ENCODE measurements around the gene TSPEAR. TPM values are rescaled to one million over a fixed set of nuclear protein-coding genes. Genes with fewer than 3 reads are reported as not detected.

Gene TSPEAR
- not detected for total RNA-seq

GRCh38 chr21:44711327-44712202, at the start of gene TSPEAR:
Gene TSPEAR, minus strand, starts transcription at chr21:44711572. Its CDS starts 58 bp downstream, at chr21:44711514.
- H3K27me3 Mint-ChIP-seq (ENCODE audit: low read depth) = peaks cover 70% of the 10 kb centered on the region
- CTCF ChIA-PET = no interaction called here
- peaks cover 30% of the 10 kb centered on the region for H3K4me1 Mint-ChIP-seq (ENCODE audit: low read depth)
- no peaks in the 10 kb centered on the region for H3K9me3 Mint-ChIP-seq
- DNase-seq = no peak
- H3K36me3 Mint-ChIP-seq (ENCODE audit: low read depth) = no peaks in the 10 kb centered on the region
- intact Hi-C loops (cut with micrococcal nuclease) = no loop called here
- H3K27ac Mint-ChIP-seq = no peak within 1 kb of the TSS
- H3K4me3 Mint-ChIP-seq = no peak within 1 kb of the TSS

GRCh38 chr21:44760376-44760775, 49.0 kb upstream of the TSPEAR start:
- no peak for DNase-seq
- H3K9me3 Mint-ChIP-seq = no peaks in the 10 kb centered on the region
- no peak overlapping the region for H3K4me3 Mint-ChIP-seq
- intact Hi-C loops (cut with micrococcal nuclease) = no loop called here
- H3K4me1 Mint-ChIP-seq (ENCODE audit: low read depth) = peaks cover 4% of the 10 kb centered on the region
- H3K36me3 Mint-ChIP-seq (ENCODE audit: low read depth) = no peaks in the 10 kb centered on the region
- no peak overlapping the region for H3K27ac Mint-ChIP-seq
- H3K27me3 Mint-ChIP-seq (ENCODE audit: low read depth) = no peaks in the 10 kb centered on the region
- CTCF ChIA-PET = no interaction called here

- Mint-ChIP-seq H3K36me3 (ENCODE audit: low read depth) (no peaks in the 10 kb centered on the region), H3K4me3 (no peak overlapping the region), H3K9me3 (no peaks in the 10 kb centered on the region), H3K4me1 (ENCODE audit: low read depth) (no peaks in the 10 kb centered on the region), H3K27me3 (ENCODE audit: low read depth) (no peaks in the 10 kb centered on the region), H3K27ac (no peak overlapping the region)
- no peak for DNase-seq
- intact Hi-C loops (cut with micrococcal nuclease) = no loop called here
- CTCF ChIA-PET = no interaction called here
Measured at GRCh38 chr21:44759628-44760285, 48.4 kb upstream of the TSPEAR start.

GRCh38 chr21:44758781-44759627, 47.6 kb upstream of the TSPEAR start:
- H3K4me3 Mint-ChIP-seq = no peak overlapping the region
- CTCF ChIA-PET = interaction anchor here (0.7 kb wide), 1 partner anchor 163 kb away, joined by 3 read pairs; no protein-coding TSS in a partner anchor
- H3K27ac Mint-ChIP-seq = no peak overlapping the region
- no peaks in the 10 kb centered on the region for H3K27me3 Mint-ChIP-seq (ENCODE audit: low read depth)
- H3K9me3 Mint-ChIP-seq = no peaks in the 10 kb centered on the region
- intact Hi-C loops (cut with micrococcal nuclease) = no loop called here
- no peaks in the 10 kb centered on the region for H3K4me1 Mint-ChIP-seq (ENCODE audit: low read depth)
- no peaks in the 10 kb centered on the region for H3K36me3 Mint-ChIP-seq (ENCODE audit: low read depth)
- no peak for DNase-seq

- H3K9me3 Mint-ChIP-seq = no peaks in the 10 kb centered on the region
- no peaks in the 10 kb centered on the region for H3K4me1 Mint-ChIP-seq (ENCODE audit: low read depth)
- DNase-seq = no peak
- H3K27ac Mint-ChIP-seq = no peak overlapping the region
- no peak overlapping the region for H3K4me3 Mint-ChIP-seq
- H3K27me3 Mint-ChIP-seq (ENCODE audit: low read depth) = no peaks in the 10 kb centered on the region
- intact Hi-C loops (cut with micrococcal nuclease) = no loop called here
- H3K36me3 Mint-ChIP-seq (ENCODE audit: low read depth) = no peaks in the 10 kb centered on the region
- CTCF ChIA-PET = interaction anchor here (0.7 kb wide), 1 partner anchor 162 kb away, joined by 3 read pairs; no protein-coding TSS in a partner anchor
Measured at GRCh38 chr21:44758141-44758561, 46.8 kb upstream of the TSPEAR start.

GRCh38 chr21:44757731-44758130, 46.4 kb upstream of the TSPEAR start:
- Mint-ChIP-seq H3K27me3 (ENCODE audit: low read depth) (no peaks in the 10 kb centered on the region), H3K4me1 (ENCODE audit: low read depth) (no peaks in the 10 kb centered on the region), H3K9me3 (no peaks in the 10 kb centered on the region), H3K4me3 (no peak overlapping the region), H3K36me3 (ENCODE audit: low read depth) (no peaks in the 10 kb centered on the region), H3K27ac (no peak overlapping the region)
- DNase-seq = no peak
- intact Hi-C loops (cut with micrococcal nuclease) = no loop called here
- CTCF ChIA-PET = no interaction called here

- Mint-ChIP-seq H3K27me3 (ENCODE audit: low read depth) (no peaks in the 10 kb centered on the region), H3K27ac (no peak overlapping the region), H3K36me3 (ENCODE audit: low read depth) (no peaks in the 10 kb centered on the region), H3K4me3 (no peak overlapping the region), H3K9me3 (no peaks in the 10 kb centered on the region), H3K4me1 (ENCODE audit: low read depth) (no peaks in the 10 kb centered on the region)
- intact Hi-C loops (cut with micrococcal nuclease) = no loop called here
- DNase-seq = no peak
- CTCF ChIA-PET = no interaction called here
Measured at GRCh38 chr21:44756423-44757185, 45.2 kb upstream of the TSPEAR start.

- intact Hi-C loops (cut with micrococcal nuclease) = no loop called here
- H3K27me3 Mint-ChIP-seq (ENCODE audit: low read depth) = peaks cover 7% of the 10 kb centered on the region
- H3K27ac Mint-ChIP-seq = no peak overlapping the region
- H3K36me3 Mint-ChIP-seq (ENCODE audit: low read depth) = no peaks in the 10 kb centered on the region
- no peaks in the 10 kb centered on the region for H3K9me3 Mint-ChIP-seq
- no peak for DNase-seq
- no peak overlapping the region for H3K4me3 Mint-ChIP-seq
- CTCF ChIA-PET = interaction anchor here (0.6 to 0.9 kb wide), 2 partner anchors 13 to 487 kb away, joined by 3 read pairs; no protein-coding TSS in a partner anchor
- H3K4me1 Mint-ChIP-seq (ENCODE audit: low read depth) = no peaks in the 10 kb centered on the region
Measured at GRCh38 chr21:44755227-44755626, 43.9 kb upstream of the TSPEAR start.

GRCh38 chr21:44753357-44753756, 42.0 kb upstream of the TSPEAR start:
- no peaks in the 10 kb centered on the region for H3K36me3 Mint-ChIP-seq (ENCODE audit: low read depth)
- CTCF ChIA-PET = interaction anchor here (1.9 kb wide), 1 partner anchor 8 kb away, joined by 4 read pairs; no protein-coding TSS in a partner anchor
- H3K27ac Mint-ChIP-seq = no peak overlapping the region
- no peaks in the 10 kb centered on the region for H3K9me3 Mint-ChIP-seq
- DNase-seq = no peak
- intact Hi-C loops (cut with micrococcal nuclease) = no loop called here
- H3K4me1 Mint-ChIP-seq (ENCODE audit: low read depth) = no peaks in the 10 kb centered on the region
- H3K27me3 Mint-ChIP-seq (ENCODE audit: low read depth) = peaks cover 11% of the 10 kb centered on the region
- no peak overlapping the region for H3K4me3 Mint-ChIP-seq

- no peak overlapping the region for H3K4me3 Mint-ChIP-seq
- no peaks in the 10 kb centered on the region for H3K4me1 Mint-ChIP-seq (ENCODE audit: low read depth)
- intact Hi-C loops (cut with micrococcal nuclease) = no loop called here
- H3K9me3 Mint-ChIP-seq = no peaks in the 10 kb centered on the region
- CTCF ChIA-PET = interaction anchor here (1.9 kb wide), 1 partner anchor 9 kb away, joined by 4 read pairs; no protein-coding TSS in a partner anchor
- H3K27ac Mint-ChIP-seq = no peak overlapping the region
- no peak for DNase-seq
- H3K27me3 Mint-ChIP-seq (ENCODE audit: low read depth) = peaks cover 11% of the 10 kb centered on the region
- no peaks in the 10 kb centered on the region for H3K36me3 Mint-ChIP-seq (ENCODE audit: low read depth)
Measured at GRCh38 chr21:44752671-44753235, 41.4 kb upstream of the TSPEAR start.

- DNase-seq = no peak
- Mint-ChIP-seq H3K9me3 (no peaks in the 10 kb centered on the region), H3K27me3 (ENCODE audit: low read depth) (peaks cover 11% of the 10 kb centered on the region), H3K27ac (no peak overlapping the region), H3K4me3 (no peak overlapping the region), H3K4me1 (ENCODE audit: low read depth) (no peaks in the 10 kb centered on the region), H3K36me3 (ENCODE audit: low read depth) (no peaks in the 10 kb centered on the region)
- CTCF ChIA-PET = interaction anchor here (1.9 kb wide), 1 partner anchor 9 kb away, joined by 4 read pairs; no protein-coding TSS in a partner anchor
- intact Hi-C loops (cut with micrococcal nuclease) = no loop called here
Measured at GRCh38 chr21:44751799-44752636, 40.6 kb upstream of the TSPEAR start.

All from activated naive CD4-positive, alpha-beta T cell treated with anti-CD3 and anti-CD28 coated beads for 36 hours (primary cell).